Natural killer cell (primary cell): ENCODE data around the gene RNF227. TPM values are rescaled to one million over a fixed set of nuclear protein-coding genes. Genes with fewer than 3 reads are reported as not detected.
A peak's percentile ranks its signal among the peaks of the same experiment; 100 is the strongest.
"Not testable (repeated sequence)": the region's sequence is repeated elsewhere in the genome, so short reads cannot be mapped to it uniquely, and the experiment has no call there.

Source experiments
- ATAC-seq, 3 donors: fragments of 150-1000 bp in 2 of 3; fragments of 200-7000 bp in 1 of 3; cut with Tn5 transposase; 1 replicate in 1 of 3; 2 replicates in 2 of 3; pipeline ENCODE4 v1.10.0; 2021; ENCODE audit warnings: mild to moderate bottlenecking in 2 of 3, moderate library complexity in 2 of 3
- DNase-seq, 2 donors: peaks; one replicate each; pipeline versions ENCODE4 v3.0.0 to v3.0.0-alpha.2; 2013 to 2021; ENCODE audit warnings: mixed read lengths in 1 of 2
- H3K27ac ChIP-seq: one replicate; pipeline ENCODE4 v1.5.1; 2013; ENCODE audit warnings: mild to moderate bottlenecking, low read length
- H3K27me3 ChIP-seq: one replicate; pipeline ENCODE4 v1.6.1; 2013; ENCODE audit warnings: low read length; ENCODE audit not compliant: control insufficient read depth, insufficient read depth
- H3K36me3 ChIP-seq: one replicate; pipeline ENCODE4 v1.6.1; 2013; ENCODE audit warnings: low read length; ENCODE audit not compliant: control insufficient read depth, insufficient read depth
- H3K4me1 ChIP-seq: one replicate; pipeline ENCODE4 v1.6.1; 2013; ENCODE audit warnings: low read length; ENCODE audit not compliant: control insufficient read depth, insufficient read depth
- H3K4me3 ChIP-seq: one replicate; pipeline ENCODE4 v1.5.1; 2013; ENCODE audit warnings: low read length
- H3K9me3 ChIP-seq: one replicate; pipeline ENCODE4 v1.6.1; 2013; ENCODE audit warnings: low read length; ENCODE audit not compliant: control insufficient read depth, insufficient read depth
- H3K27ac Mint-ChIP-seq, 2 donors: one replicate each; pipeline ENCODE4 v1.8.0; 2022; ENCODE audit warnings: mild to moderate bottlenecking in 2 of 2, mixed read lengths in 2 of 2, moderate library complexity in 1 of 2
- H3K27me3 Mint-ChIP-seq, 2 donors: one replicate each; pipeline ENCODE4 v1.8.0; 2022; ENCODE audit warnings: low read depth in 2 of 2, mixed read lengths in 2 of 2
- H3K36me3 Mint-ChIP-seq: one replicate; pipeline ENCODE4 v1.8.0; 2022; ENCODE audit warnings: mixed read lengths
- H3K4me1 Mint-ChIP-seq, 2 donors: one replicate each; pipeline ENCODE4 v1.8.0; 2022; ENCODE audit warnings: mixed read lengths in 2 of 2
- H3K4me3 Mint-ChIP-seq: one replicate; pipeline ENCODE4 v1.8.0; 2022; ENCODE audit warnings: mild to moderate bottlenecking, moderate library complexity, mixed read lengths
- H3K9me3 Mint-ChIP-seq, 2 donors: one replicate each; pipeline ENCODE4 v1.8.0; 2022; ENCODE audit warnings: mixed read lengths in 2 of 2
- WGBS: methylation state at CpG from one replicate; pipeline ENCODE4 v1.1.7; 2013; ENCODE audit warnings: missing lambda C conversion rate; ENCODE audit not compliant: insufficient coverage; 5-methylcytosine and 5-hydroxymethylcytosine counted together
- intact Hi-C: fragments of 100-400 bp; cut with micrococcal nuclease; formaldehyde crosslinking; loops from one replicate; pipeline ENCODE4 v1.14.2; 2022
- total RNA-seq, 4 donors: library from RNA; stranded (reverse); fragments of 120-200 nt in 1 of 4; gene quantifications; one replicate each; pipeline versions ENCODE4 v1.2.3 to v1.2.4, GENCODE V29; 2013 to 2022
- TF ChIP-seq, protein P1 (sequence below): fragments of 200-600 bp; IDR thresholded peaks from one replicate; pipeline ENCODE4 v1.8.0; 2022; ENCODE audit warnings: antibody characterized with exemption

The RNF227 gene
- total RNA-seq, 3 donors from 2014 or later (not counting 1 experiment from before 2014, with no cell fraction given), result 3.6 to 5.9 (median 4.7) TPM

DNA sequence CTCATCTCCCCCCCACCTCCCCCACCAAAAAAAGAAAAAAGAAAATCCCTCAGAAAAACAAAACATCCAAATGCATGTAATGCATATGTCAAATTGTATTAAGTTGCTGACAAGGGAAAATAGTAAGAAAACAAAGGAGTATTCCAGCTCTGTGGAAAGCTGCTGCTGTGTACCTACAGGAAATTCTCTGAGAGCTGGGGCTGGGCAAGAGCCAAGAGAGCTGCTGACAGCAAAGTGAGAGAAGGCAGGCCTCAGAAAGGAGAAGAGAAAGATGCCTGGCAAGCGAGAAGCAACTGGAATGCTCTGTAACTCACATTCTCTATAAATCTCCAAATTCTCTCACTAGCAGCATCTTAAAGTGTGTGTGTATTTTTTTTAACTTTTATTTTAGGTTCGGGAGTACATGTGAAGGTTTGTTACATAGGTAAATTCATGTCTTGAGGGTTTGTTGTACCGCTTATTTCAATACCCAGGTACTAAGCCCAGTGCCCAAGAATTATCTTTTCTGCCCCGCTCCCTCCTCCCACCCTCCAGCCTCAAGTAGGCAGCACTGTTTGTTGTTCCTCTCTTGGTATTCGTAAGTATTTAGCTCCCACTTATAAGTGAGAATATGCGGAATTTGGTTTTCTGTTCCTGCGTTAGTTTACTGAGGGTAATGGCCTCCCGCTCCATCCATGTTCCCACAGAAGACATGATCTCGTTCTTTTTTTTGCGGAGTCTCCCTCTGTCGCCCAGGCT, 40.3 kb upstream of the RNF227 start:
- H3K9me3 Mint-ChIP-seq, result no peaks in the 10 kb centered on the region
- Histone ChIP-seq H3K9me3 (no peaks in the 10 kb centered on the region), H3K4me1 (peaks cover 4% of the 10 kb centered on the region), H3K4me3 (no peak overlapping the region), H3K27ac (no peak overlapping the region), H3K27me3 (no peaks in the 10 kb centered on the region), H3K36me3 (no peaks in the 10 kb centered on the region)
- TF ChIP-seq, protein P1, sequence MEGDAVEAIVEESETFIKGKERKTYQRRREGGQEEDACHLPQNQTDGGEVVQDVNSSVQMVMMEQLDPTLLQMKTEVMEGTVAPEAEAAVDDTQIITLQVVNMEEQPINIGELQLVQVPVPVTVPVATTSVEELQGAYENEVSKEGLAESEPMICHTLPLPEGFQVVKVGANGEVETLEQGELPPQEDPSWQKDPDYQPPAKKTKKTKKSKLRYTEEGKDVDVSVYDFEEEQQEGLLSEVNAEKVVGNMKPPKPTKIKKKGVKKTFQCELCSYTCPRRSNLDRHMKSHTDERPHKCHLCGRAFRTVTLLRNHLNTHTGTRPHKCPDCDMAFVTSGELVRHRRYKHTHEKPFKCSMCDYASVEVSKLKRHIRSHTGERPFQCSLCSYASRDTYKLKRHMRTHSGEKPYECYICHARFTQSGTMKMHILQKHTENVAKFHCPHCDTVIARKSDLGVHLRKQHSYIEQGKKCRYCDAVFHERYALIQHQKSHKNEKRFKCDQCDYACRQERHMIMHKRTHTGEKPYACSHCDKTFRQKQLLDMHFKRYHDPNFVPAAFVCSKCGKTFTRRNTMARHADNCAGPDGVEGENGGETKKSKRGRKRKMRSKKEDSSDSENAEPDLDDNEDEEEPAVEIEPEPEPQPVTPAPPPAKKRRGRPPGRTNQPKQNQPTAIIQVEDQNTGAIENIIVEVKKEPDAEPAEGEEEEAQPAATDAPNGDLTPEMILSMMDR, result no peak
- intact Hi-C loops, result no loop called here
- no peaks in the 10 kb centered on the region for H3K4me1 Mint-ChIP-seq
- no peaks in the 10 kb centered on the region for H3K36me3 Mint-ChIP-seq
- peaks cover 0 to 5% of the 10 kb centered on the region in 2 donors for H3K27me3 Mint-ChIP-seq
- no peak overlapping the region for H3K27ac Mint-ChIP-seq
- ATAC-seq, result no peak
- no peak overlapping the region for H3K4me3 Mint-ChIP-seq
- DNase-seq, result no peak
- 96% methylated on average over 8 of the region's 11 CpGs for WGBS

DNA sequence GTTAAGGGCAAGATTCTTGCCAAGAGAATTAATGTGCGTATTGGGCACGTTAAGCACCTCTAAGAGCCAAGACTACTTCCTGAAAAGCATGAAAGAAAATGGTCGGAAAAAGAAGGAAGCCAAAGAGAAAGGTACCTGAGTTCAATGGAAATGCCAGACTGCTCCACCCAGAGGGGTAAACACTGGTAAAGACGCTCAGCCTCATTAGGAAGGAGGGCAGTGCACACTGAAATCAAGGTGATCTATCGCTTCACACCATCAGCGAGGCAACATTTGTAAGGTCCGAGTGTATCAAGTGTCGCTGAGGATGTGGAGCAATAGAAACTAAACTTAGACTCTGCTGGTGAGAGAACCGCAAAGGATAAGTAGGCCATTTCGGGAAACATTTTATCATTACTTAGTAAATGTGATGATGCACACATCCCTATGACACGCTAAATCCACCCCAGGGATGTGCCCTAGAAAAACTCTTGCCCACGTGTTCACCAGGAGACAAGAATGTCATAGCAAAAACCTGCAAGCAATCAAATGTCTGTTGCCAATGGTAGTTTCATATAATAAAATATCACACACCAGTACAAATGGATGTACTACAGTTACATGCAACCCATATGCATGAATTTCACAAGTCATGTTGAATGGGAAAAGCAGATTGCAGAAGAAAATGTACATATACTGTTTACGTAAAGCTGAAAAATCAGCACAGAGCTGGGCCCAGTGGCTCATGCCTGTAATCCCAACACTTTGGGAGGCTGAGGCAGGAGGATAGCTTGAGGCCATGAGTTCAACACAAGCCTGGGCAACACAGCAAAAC, 39.5 kb upstream of the RNF227 start:
- H3K4me1 ChIP-seq, result peaks cover 4% of the 10 kb centered on the region
- Mint-ChIP-seq H3K4me1 (no peaks in the 10 kb centered on the region), H3K4me3 (no peak overlapping the region), H3K36me3 (no peaks in the 10 kb centered on the region), H3K27me3 (peaks cover 0 to 4% of the 10 kb centered on the region in 2 donors), H3K9me3 (no peaks in the 10 kb centered on the region), H3K27ac (no peak overlapping the region)
- no peak overlapping the region for H3K4me3 ChIP-seq
- 83% methylated on average over 13 of the region's 13 CpGs for WGBS
- intact Hi-C loops, result no loop called here
- DNase-seq, result no peak
- no peak for ATAC-seq
- no peaks in the 10 kb centered on the region for H3K9me3 ChIP-seq
- no peaks in the 10 kb centered on the region for H3K27me3 ChIP-seq
- H3K36me3 ChIP-seq, result no peaks in the 10 kb centered on the region
- TF ChIP-seq, protein P1, result no peak
- H3K27ac ChIP-seq, result no peak overlapping the region

DNA sequence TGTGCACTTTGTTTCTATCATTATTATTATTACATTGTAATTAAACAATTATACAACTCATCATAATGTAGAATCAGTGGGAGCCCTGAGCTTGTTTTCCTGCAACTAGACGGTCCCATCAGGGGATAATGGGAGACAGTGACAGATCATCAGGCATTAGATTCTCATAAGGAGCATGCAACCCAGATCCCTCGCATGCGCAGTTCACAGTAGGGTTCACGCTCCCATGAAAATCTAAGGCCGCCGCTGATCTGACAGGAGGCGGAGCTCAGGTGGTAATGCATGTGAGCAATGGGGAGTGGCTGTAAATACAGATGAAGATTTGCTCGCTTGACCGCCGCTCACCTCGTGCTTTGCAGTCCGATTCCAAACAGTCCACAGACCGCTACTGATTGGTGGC, 37.2 kb upstream of the RNF227 start:
- WGBS, result 94% methylated on average over 13 of the region's 13 CpGs
- H3K27ac ChIP-seq, result not testable (repeated sequence)

DNA sequence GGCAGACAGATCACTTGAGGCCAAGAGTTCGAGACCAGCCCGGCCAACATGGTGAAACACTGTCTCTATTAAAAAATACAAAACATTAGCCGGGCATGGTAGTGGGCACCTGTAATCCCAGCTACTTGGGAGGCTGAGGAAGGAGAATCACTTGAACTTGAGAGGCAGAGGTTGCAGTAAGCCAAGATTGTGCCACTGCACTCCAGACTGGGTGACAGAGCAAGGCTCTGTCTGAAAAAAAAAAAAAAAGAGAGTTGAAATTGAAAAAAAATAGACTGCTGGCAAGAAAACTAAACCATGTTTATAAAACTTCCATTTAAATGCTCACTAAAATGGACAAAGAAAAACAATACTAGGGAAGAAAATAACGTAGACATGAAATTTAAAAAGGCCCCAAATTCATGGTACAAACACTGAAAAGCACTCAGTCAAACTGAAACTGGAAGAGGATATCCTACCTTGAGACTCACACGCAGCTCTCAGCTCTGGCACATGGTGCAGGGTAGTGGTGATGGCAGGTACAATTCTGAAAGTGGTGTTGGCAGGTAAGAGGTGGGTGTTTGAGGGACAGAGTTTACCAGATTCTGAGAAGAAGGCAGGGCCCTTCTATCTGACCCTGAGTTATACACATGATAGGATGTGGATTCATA, 35.2 kb upstream of the RNF227 start:
- Histone ChIP-seq H3K27ac (no peak overlapping the region), H3K27me3 (no peaks in the 10 kb centered on the region), H3K9me3 (no peaks in the 10 kb centered on the region), H3K4me1 (peaks cover 4% of the 10 kb centered on the region), H3K36me3 (peaks cover 22% of the 10 kb centered on the region), H3K4me3 (no peak overlapping the region)
- WGBS, result 52% methylated on average over 4 of the region's 5 CpGs
- peak in 1 of 3 donors; percentile 34 for ATAC-seq
- DNase-seq, result peak in 1 of 2 donors; percentile 39
- Mint-ChIP-seq H3K4me3 (no peak overlapping the region), H3K27ac (no peak overlapping the region), H3K4me1 (no peaks in the 10 kb centered on the region), H3K36me3 (no peaks in the 10 kb centered on the region), H3K27me3 (no peaks in the 10 kb centered on the region), H3K9me3 (no peaks in the 10 kb centered on the region)
- TF ChIP-seq, protein P1, result no peak
- intact Hi-C loops, result no loop called here

More for the DNA sequence above, 37.2 kb upstream of the RNF227 start:
- H3K4me1 Mint-ChIP-seq, H3K4me1 ChIP-seq, H3K4me3 ChIP-seq, H3K27me3 Mint-ChIP-seq, H3K36me3 Mint-ChIP-seq, H3K4me3 Mint-ChIP-seq, DNase-seq, intact Hi-C loops, H3K9me3 Mint-ChIP-seq, ATAC-seq, H3K9me3 ChIP-seq, H3K27ac Mint-ChIP-seq, H3K27me3 ChIP-seq: not testable (repeated sequence)
- H3K36me3 ChIP-seq, result peaks cover 11% of the 10 kb centered on the region
